GM20000 (cell line): Measurements from ENCODE around the gene CDK17.
"Not testable (repeated sequence)": the region's sequence is repeated elsewhere in the genome, so short reads cannot be mapped to it uniquely, and the experiment has no call there.

ENCODE experiments used
- DNase-seq: peaks from one replicate; pipeline ENCODE4 v3.0.0; 2012; ENCODE audit warnings: low spot score
- TF ChIP-seq, protein P1 (sequence below): IDR thresholded peaks from 2 replicates; pipeline ENCODE4 v1.5.1; 2012; ENCODE audit warnings: mild to moderate bottlenecking, control low read depth; ENCODE audit errors: extremely low read depth, missing control alignments

CDK17 gene

DNA sequence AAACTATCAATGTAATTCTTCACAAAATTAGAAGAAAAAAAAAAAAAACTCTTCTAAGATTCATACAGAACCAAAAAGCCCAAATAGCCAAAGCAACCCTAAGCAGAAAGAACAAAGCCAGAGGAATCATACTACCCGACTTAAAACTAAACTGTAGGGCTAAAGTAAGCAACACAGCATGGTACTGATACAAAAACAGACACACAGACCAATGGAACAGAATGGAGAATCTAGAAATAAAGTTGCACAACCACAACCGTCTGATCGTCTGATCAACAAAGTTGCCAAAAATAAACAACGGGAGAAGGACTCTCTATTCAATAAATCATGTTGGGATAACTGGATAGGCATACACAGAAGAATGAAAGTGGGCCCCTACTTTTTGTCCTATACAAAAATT is 16.9 kb downstream of the CDK17 start:
- TF ChIP-seq, protein P1, sequence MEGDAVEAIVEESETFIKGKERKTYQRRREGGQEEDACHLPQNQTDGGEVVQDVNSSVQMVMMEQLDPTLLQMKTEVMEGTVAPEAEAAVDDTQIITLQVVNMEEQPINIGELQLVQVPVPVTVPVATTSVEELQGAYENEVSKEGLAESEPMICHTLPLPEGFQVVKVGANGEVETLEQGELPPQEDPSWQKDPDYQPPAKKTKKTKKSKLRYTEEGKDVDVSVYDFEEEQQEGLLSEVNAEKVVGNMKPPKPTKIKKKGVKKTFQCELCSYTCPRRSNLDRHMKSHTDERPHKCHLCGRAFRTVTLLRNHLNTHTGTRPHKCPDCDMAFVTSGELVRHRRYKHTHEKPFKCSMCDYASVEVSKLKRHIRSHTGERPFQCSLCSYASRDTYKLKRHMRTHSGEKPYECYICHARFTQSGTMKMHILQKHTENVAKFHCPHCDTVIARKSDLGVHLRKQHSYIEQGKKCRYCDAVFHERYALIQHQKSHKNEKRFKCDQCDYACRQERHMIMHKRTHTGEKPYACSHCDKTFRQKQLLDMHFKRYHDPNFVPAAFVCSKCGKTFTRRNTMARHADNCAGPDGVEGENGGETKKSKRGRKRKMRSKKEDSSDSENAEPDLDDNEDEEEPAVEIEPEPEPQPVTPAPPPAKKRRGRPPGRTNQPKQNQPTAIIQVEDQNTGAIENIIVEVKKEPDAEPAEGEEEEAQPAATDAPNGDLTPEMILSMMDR: no peak
- no peak for DNase-seq

DNA sequence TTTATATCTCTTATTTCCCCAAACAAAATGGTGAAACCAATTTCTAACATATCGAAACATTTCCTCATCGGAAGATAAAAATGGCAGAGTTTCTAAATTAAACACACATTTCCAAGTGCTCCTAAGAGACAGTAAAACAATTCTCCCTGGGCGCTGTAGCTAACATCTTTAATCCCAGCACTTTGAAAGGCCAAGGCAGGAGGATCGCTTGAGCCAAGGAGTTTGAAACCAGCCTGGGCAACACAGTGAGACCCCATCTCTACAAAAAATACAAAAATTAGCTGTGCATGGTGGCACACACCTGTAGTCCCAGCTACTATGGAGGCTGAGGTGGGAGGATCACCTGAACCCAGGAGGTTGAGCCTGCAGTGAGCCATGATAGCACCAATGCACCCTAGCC is 20.5 kb downstream of the CDK17 start:
- DNase-seq: not testable (repeated sequence)

DNA sequence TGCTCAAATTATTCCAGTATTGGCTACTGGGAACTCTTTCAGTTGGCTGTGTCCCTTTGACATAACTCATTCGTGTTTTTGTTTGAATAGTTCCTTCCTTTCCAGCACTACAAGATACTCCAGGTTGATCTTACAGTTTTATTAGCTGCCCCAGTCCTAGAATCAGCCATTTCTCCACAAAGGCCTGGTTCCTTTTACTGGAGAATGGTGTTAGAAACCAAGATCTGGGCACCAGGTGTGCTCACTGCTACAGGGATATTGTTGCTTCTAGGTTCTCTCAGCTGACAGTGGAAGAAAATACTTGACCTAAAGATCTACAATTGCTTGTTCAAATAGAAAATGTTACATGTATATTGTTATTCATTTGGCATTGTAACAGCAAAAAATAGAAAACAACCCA is 21.9 kb downstream of the CDK17 start:
- no peak for DNase-seq
- TF ChIP-seq, protein P1: no peak

DNA sequence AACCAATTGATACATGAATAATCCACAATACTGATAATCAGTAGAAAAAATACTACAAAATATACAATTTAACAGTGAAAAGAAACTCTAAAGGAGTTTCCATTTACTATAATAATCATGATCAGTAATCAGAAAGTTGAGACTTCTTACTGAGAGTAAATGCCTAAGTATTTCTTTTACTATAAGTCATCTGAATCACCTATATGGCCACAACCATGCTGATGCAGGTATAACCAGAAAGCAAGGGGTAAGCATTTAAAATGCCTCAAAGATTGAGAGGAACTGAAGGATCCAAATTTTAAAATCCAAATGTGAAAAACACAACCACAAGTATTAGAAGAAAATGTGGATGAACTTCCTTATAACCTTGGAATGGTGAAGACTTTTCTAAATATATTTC is 23.4 kb downstream of the CDK17 start:
- TF ChIP-seq, protein P1: no peak
- DNase-seq: no peak

DNA sequence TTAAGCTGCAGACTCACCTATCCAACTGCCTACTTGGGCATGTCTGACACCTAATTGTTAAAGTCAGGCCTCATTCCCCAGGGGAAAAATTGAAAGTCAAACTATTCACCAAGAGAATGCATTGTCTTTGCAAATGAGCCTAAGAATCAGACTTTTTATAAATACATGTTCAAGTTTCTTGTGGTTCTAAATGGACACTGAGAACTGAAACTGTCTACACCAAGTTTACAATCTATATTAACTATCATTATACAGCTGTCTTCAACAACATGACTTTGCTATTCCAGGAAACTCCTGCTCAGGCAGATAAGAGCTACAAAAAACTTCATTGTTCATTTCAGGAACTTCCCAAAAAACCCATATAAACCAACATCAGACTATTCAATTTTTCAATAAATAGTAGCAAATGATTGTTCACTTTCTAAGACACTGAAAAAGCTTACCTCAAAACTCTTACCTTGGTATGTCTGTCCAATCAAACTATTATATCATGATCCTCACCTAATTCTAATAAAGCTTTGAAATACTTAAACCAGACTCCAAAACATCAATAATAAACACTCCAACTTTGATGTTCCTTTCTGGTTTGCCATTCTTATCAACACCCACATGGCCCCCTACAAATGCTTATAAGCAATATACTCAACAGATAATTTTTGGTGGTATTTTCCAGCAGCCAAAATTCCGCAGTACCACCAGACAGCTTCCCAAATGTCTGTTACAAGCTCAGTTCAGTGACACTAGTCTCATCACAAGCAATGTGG is 24.2 kb downstream of the CDK17 start:
- DNase-seq: peak; percentile 19
- TF ChIP-seq, protein P1: no peak

DNA sequence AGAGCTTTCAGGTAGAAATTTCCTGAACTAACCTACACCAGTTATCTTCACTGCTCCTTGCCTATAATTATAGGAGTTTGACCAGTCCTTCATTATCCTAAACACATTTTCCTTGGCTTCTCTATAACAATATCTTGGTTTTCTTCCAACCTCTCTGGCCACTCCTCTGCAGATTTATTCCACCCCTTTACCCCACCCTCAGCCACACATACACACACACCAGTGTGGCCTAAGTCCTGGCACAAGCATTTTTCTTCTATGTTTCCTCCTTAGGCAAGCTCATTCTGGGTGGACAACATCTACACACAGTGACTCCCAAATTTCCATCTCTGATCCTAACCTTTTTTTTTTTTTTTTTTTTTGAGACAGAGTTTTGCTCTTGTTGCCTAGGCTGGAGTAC is 25.1 kb downstream of the CDK17 start:
- TF ChIP-seq, protein P1: no peak
- DNase-seq: no peak

DNA sequence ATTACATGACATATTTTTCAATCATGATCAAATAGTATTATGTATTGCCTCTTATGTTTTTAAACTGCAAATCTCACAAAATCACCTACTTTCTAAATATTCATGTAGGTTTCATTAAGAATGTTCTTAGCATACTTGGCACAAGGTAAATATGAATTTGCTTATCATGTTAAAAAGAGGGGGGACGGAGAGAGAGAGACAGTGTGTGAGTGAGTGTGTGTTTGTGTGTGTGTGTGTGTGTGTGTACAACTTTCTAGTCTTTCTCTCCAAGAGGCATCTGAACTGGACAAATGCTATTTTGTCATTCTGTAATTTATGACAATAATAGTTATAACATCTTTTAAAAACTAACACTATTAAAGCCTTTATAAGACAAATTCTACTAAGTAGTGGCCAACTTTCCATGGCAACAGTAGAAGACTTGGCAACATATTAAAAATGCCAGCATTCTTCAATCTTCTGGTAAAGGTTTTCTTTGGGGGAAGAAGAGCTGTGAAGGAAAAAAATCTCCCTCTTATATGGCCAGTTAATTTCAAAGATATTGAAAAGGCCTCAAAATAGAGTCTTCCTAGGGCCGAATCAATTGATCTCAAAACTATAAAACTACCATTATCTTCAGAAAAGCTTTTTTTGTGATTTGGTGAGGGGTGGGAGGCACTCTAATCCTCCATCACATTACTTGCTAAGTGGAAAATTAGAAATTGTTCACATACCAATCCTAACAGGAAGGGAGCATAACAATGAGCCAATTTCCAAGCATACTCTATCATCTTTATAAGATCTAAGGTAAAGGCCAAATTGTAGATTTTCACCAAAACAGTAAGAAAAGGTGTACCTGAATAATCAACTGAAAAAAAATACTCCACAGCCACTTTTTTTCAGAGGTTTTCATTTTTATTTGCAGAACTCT is 28.2 kb downstream of the CDK17 start:
- DNase-seq: no peak
- TF ChIP-seq, protein P1: no peak
